T follicular helper cell (primary cell): ENCODE results near the gene CLEC1A.
"Not testable (repeated sequence)": the region's sequence is repeated elsewhere in the genome, so short reads cannot be mapped to it uniquely, and the experiment has no call there.

ENCODE experiments used
- DNase-seq: peaks from one replicate; pipeline ENCODE4 v3.0.0-alpha.2; 2020; ENCODE audit warnings: low read depth

The CLEC1A gene

GRCh38 chr12:10052193-10052913, 46.4 kb downstream of the CLEC1A start:
- DNase-seq = no peak

- no peak for DNase-seq
These were observed 50.3 kb downstream of the CLEC1A start for GRCh38 chr12:10048526-10048925.

GRCh38 chr12:10042167-10042566, 56.6 kb downstream of the CLEC1A start:
- DNase-seq = no peak

- DNase-seq = no peak
These were observed 64.8 kb downstream of the CLEC1A start for GRCh38 chr12:10033783-10034545.

GRCh38 chr12:10031771-10032175, 67.0 kb downstream of the CLEC1A start:
- DNase-seq = no peak

- no peak for DNase-seq
These were observed 67.5 kb downstream of the CLEC1A start for GRCh38 chr12:10031321-10031720.

- no peak for DNase-seq
These were observed 68.3 kb downstream of the CLEC1A start, which contains the start of gene CLEC9A for GRCh38 chr12:10030446-10030845. Gene CLEC9A, plus strand, starts transcription at chr12:10030682. Its CDS starts 22,006 bp downstream, at chr12:10052688.

- no peak for DNase-seq
These were observed 71.1 kb downstream of the CLEC1A start for GRCh38 chr12:10027721-10028120.

- no peak for DNase-seq
These were observed 71.5 kb downstream of the CLEC1A start for GRCh38 chr12:10027311-10027710.

GRCh38 chr12:10026666-10027065, 72.1 kb downstream of the CLEC1A start:
- not testable (repeated sequence) for DNase-seq

GRCh38 chr12:10025236-10025635, 73.5 kb downstream of the CLEC1A start:
- DNase-seq = no peak

- DNase-seq = no peak
These were observed 77.4 kb downstream of the CLEC1A start for GRCh38 chr12:10021342-10021741.
